Fibroblast of lung (primary cell): ENCODE measurements around the gene ITPR1. TPM values are rescaled to one million over a fixed set of nuclear protein-coding genes. Genes with fewer than 3 reads are reported as not detected.
"Not testable (repeated sequence)": the region's sequence is repeated elsewhere in the genome, so short reads cannot be mapped to it uniquely, and the experiment has no call there.

ENCODE experiments used
- DNase-seq, 2 donors: peaks; one replicate each; pipeline versions ENCODE4 v3.0.0 to v3.0.0-alpha.2; 2010; ENCODE audit warnings: low read depth in 2 of 2
- H2AFZ ChIP-seq: 2 replicates; pipeline ENCODE4 v1.5.1; 2012; ENCODE audit warnings: low read length, control low read depth, inconsistent platforms
- H3K27ac ChIP-seq: 2 replicates; pipeline ENCODE4 v1.5.1; 2011; ENCODE audit warnings: low read length, control low read depth; ENCODE audit not compliant: insufficient read depth
- H3K27me3 ChIP-seq: 2 replicates; pipeline ENCODE4 v1.5.1; 2011; ENCODE audit warnings: mild to moderate bottlenecking, low read length; ENCODE audit not compliant: control insufficient read depth, insufficient read depth
- H3K36me3 ChIP-seq: 2 replicates; pipeline ENCODE4 v1.5.1; 2011; ENCODE audit warnings: low read length; ENCODE audit not compliant: control insufficient read depth, insufficient read depth
- H3K4me1 ChIP-seq: 2 replicates; pipeline ENCODE4 v1.5.1; 2011; ENCODE audit warnings: low read length; ENCODE audit not compliant: control insufficient read depth, insufficient read depth; ENCODE audit errors: extremely low read depth
- H3K4me2 ChIP-seq: 2 replicates; pipeline ENCODE4 v1.5.1; 2011; ENCODE audit warnings: low read length, control low read depth; ENCODE audit not compliant: insufficient read depth; ENCODE audit errors: extremely low read depth
- H3K4me3 ChIP-seq, 4 experiments: fragments of 200-600 bp in 1 of 4; sonication (generic) in 1 of 4; replicated peaks in 1 of 4; 2 replicates each; pipeline ENCODE4 v1.5.1; 2011 to 2016; ENCODE audit warnings: low read length in 4 of 4, low read depth in 3 of 4, mild to moderate bottlenecking in 3 of 4, control low read depth in 2 of 4, inconsistent platforms in 1 of 4, mixed read lengths in 1 of 4; ENCODE audit not compliant: insufficient read depth in 1 of 4; ENCODE audit errors: control extremely low read depth in 1 of 4
- H3K79me2 ChIP-seq: 2 replicates; pipeline ENCODE4 v1.5.1; 2012; ENCODE audit warnings: mild to moderate bottlenecking, low read length, inconsistent platforms; ENCODE audit not compliant: control insufficient read depth, insufficient read depth
- H3K9ac ChIP-seq: 2 replicates; pipeline ENCODE4 v1.5.1; 2011; ENCODE audit warnings: mild to moderate bottlenecking, low read length, control low read depth; ENCODE audit not compliant: insufficient read depth
- H3K9me3 ChIP-seq: 2 replicates; pipeline ENCODE4 v1.5.1; 2012; ENCODE audit warnings: low read depth, low read length; ENCODE audit not compliant: control insufficient read depth, insufficient read depth
- H4K20me1 ChIP-seq: 2 replicates; pipeline ENCODE4 v1.5.1; 2011; ENCODE audit warnings: low read length; ENCODE audit not compliant: control insufficient read depth, insufficient read depth; ENCODE audit errors: extremely low read depth
- CTCF ChIP-seq, 2 donors: IDR thresholded peaks in 1 of 2; conservative IDR thresholded peaks in 1 of 2; 1 replicate in 1 of 2; 2 replicates in 1 of 2; pipeline ENCODE4 v1.5.1; 2011 to 2012; ENCODE audit warnings: low read length in 2 of 2, control low read depth in 1 of 2, inconsistent platforms in 1 of 2, low read depth in 1 of 2, mild to moderate bottlenecking in 1 of 2
- EZH2 ChIP-seq: IDR thresholded peaks from 2 replicates; pipeline ENCODE4 v1.5.1; 2012; ENCODE audit warnings: low read length, control low read depth, mild to moderate bottlenecking; ENCODE audit errors: missing control alignments
- polyA plus RNA-seq, 2 donors: library from polyadenylated mRNA; depleted of rRNA in 1 of 2; stranded (reverse) in 1 of 2; unstranded in 1 of 2; fragments of >200 nt; gene quantifications; 2 replicates each; pipeline ENCODE4 v1.2.1, GENCODE V29; 2011 to 2012; ENCODE audit warnings: missing spikeins in 1 of 2
- total RNA-seq: library from RNA; depleted of rRNA; stranded (reverse); fragments of >200 nt; gene quantifications from 2 replicates; pipeline ENCODE4 v1.2.1, GENCODE V29; 2014

ITPR1 gene
- total and polyA plus RNA-seq, 2 donors (not counting 1 experiment from before 2014, with no cell fraction given): 19.2 to 87.0 TPM

- H3K9me3 ChIP-seq: no peaks in the 10 kb centered on the region
- no peaks in the 10 kb centered on the region for H3K79me2 ChIP-seq
- no peaks in the 10 kb centered on the region for H3K4me1 ChIP-seq
- peaks cover 2% of the 10 kb centered on the region for H4K20me1 ChIP-seq
- no peak for DNase-seq
- no peaks in the 10 kb centered on the region for H3K27me3 ChIP-seq
- H3K4me2 ChIP-seq: no peak overlapping the region
- H3K36me3 ChIP-seq: no peaks in the 10 kb centered on the region
- no peak overlapping the region for H2AFZ ChIP-seq
- no peak overlapping the region for H3K9ac ChIP-seq
- H3K27ac ChIP-seq: no peak overlapping the region
- TF ChIP-seq CTCF (conservative IDR thresholded peaks at IDR 0.05 in 1 of 2, IDR thresholded peaks at IDR 0.05 in 1 of 2; ENCODE audit: low read depth in 1 of 2, low read length in 2 of 2): no peak
- no peak for TF ChIP-seq EZH2
- H3K4me3 ChIP-seq: no peak overlapping the region
Observed at GRCh38 chr3:4596612-4597011, 103.5 kb downstream of the ITPR1 start.

GRCh38 chr3:4597208-4597985 lies 104.2 kb downstream of the ITPR1 start:
- Histone ChIP-seq H3K4me1 (no peaks in the 10 kb centered on the region), H3K79me2 (no peaks in the 10 kb centered on the region), H3K9me3 (no peaks in the 10 kb centered on the region), H3K27ac (no peak overlapping the region), H4K20me1 (peaks cover 2% of the 10 kb centered on the region), H3K4me3 (no peak overlapping the region), H2AFZ (no peak overlapping the region), H3K27me3 (no peaks in the 10 kb centered on the region), H3K36me3 (no peaks in the 10 kb centered on the region), H3K9ac (no peak overlapping the region), H3K4me2 (no peak overlapping the region)
- TF ChIP-seq EZH2 (no peak), CTCF (conservative IDR thresholded peaks at IDR 0.05 in 1 of 2, IDR thresholded peaks at IDR 0.05 in 1 of 2; ENCODE audit: low read depth in 1 of 2, low read length in 2 of 2) (no peak)
- no peak for DNase-seq

GRCh38 chr3:4598232-4598631 lies 105.1 kb downstream of the ITPR1 start:
- not testable (repeated sequence) for H2AFZ ChIP-seq, H3K9me3 ChIP-seq, H3K79me2 ChIP-seq, H4K20me1 ChIP-seq, DNase-seq, H3K4me1 ChIP-seq, H3K27ac ChIP-seq, H3K4me2 ChIP-seq, H3K36me3 ChIP-seq, H3K27me3 ChIP-seq, H3K9ac ChIP-seq, H3K4me3 ChIP-seq
